HG02981 (cell line): ENCODE results near the gene GGCX.
A peak's percentile ranks its signal among the peaks of the same experiment; 100 is the strongest.
"Not testable (repeated sequence)": the region's sequence is repeated elsewhere in the genome, so short reads cannot be mapped to it uniquely, and the experiment has no call there.

ENCODE experiments used
- ATAC-seq: cut with Tn5 transposase; IDR thresholded peaks from one replicate; pipeline ENCODE4 v1.9.1; 2021; ENCODE audit warnings: mild to moderate bottlenecking, moderate library complexity; ENCODE audit not compliant: unreplicated experiment

GGCX gene

DNA sequence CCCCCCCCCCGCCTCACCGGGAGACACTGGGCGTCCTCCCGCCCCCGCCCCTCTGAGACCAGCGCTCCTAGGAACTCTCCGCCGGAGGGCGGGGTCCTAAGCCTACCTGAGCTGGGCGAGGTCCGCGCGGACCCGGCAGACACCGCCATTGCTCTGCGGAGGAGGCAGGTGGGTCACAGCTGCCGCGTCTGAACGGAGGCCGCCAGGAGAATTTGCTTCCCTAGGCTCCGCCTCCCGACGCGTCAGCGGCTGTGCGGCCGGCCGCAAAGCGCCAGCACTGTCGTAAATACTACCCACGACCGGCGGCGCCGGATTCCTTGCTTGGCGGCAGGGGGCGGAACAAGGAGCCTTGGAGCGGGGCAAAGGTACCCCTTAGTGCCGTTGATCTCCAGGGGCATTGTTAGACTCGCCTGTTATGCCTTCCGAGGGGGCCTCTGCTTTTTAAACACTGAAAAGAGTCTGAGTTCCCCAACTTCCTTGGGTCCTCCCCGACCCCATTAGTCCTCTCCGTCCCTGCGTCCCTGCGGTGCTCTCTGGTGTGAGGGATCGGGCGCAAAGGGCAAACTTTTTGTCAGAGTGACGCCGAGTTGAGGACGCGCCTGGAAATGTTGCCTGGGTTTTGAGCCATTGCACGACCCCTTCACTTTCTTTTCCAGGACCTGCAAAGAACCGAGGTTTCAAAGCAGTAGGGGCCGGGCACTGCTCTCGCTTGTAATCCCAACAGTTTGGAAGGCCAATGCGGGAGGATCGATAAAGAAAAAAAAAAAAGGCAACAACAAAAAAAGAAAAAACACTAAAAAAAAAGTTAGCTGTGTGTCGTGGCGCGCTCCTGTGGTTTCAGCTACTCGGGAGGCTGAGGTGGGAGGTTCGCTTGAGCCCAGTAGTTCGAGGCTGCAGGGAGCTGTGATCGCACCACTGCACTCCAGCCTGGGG, at the start of gene GGCX:
Gene GGCX, minus strand, starts transcription at position 214 of the 933 bp plus-strand sequence. Its CDS starts 65 bp downstream, at position 149.
- peak; percentile 92 for ATAC-seq

DNA sequence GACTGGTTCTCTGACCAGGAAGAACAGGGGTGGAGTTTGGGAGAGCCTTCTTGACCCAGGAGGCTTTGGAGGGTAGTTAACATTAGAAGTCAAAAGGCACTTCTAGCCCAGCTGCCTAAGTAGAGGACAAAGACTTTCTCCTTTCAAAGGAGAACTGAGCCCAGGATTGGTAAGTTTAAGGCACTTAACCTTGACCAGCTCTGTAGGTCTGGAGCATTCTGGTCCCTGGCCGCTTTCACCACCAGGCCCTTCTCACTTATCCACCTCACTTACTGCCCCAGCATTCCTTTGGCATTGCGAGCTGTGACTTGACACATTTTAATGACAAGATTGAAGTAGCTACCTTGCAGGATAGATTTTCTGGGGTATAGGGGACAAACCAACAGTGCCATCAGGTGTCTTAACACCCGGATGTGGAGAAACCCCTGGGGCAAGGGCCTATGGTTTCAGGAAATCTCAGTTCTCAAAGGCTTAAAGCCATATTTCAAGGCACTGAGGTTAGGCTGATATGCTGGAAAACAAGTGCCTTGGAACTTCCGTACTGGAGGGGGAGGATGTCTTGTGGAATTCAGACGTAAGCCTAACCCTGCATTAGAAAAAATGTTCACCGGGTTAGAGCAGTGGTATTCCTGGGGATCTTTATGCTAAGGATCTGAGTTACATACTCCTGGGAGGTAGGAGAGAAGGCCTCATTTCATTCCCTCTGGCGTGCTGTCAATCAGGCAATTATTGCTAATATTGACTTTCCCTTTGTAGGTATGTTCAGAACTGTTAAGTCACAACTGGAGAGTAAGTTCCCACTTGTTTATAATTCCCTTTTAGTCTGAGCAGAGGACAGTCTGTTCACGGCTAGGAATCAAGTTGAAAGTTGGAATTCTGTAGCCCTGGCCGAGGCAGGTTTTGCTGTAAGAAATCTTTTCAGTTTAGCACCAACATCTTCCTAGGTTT, 46.2 kb upstream of the GGCX start:
- ATAC-seq = no peak

DNA sequence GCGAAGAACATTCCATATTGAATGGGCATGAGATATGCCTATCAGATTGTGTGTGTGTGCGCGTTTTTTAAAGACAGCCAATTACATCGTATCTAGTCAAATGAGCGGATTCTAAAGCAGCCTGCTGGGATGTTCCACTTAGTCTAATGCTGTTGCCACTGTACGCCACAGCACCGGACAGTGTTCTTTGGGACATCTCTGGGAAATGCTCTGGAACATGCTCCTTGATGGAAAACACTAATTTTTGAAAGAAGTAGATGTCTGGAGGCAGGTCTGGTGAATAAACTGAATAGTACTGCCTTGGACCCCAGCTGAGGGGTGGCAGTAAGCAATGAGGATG, 44.8 kb upstream of the GGCX start:
- ATAC-seq = no peak

DNA sequence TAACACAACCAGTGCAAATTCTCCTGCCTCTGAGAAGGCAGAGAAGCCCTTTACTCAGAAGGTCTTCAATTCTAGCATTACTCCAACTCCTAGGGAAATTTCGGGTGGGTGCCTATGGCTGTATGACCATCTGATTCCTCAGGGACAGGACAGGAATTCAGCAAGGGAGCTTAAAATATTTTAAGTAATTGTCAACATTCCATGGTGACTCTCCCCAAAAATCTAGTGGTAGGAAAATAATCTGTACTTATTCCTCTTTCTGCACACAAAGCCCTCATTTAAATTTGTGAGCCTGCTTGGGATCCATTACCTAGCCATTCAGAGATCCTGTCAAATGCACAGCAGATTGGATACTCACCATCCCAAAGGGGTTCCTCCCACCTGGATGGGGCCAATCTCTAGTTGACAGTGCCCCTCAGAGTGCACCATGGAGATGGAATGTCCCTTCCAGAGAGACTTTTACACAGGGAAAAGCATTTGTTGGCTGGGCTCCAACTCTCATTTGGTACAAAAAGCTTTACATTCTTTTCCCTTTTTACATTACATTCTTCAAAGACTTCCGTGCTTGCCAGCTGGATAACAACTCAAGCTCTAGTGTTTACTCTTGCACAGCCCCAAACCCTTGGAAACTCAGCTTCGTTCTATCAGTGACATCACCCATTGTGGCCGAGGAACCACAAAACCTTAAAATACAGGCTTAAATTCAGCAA, 44.3 kb upstream of the GGCX start:
- no peak for ATAC-seq

DNA sequence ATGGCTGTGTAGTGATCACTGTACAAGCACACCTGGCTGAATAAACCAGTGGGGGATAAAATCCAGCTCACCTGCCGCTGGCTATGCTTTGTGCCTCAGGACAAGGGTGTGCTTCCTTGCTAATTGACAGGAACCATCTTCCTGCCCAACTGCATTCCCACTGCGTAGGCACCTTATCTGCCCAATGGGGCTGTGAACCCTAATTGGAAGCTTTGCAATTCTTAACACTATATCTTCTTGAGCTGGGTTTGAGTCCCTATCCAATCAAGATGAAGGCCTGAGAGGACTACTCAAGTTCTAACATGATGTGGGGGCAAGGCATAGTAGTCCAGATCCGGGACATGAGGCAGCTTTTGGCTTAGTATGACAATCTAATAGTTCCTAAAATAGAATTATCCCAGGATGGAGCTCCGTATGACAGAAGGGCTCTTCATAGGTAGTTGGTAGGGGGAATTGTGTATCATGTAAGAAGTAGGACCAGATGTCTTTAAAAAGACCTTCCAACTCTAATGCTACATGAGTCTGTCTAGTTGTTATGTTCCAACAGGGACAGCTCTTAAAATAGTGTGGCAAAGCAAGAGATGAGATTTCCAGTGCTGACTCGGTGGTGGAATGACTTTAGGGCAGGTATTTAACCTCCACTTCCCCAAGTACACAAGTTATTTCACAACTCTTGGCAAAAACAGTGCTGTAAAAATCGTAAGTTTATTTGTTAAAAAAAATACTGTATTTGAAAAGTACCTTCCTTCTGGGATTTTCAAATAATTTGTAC, 43.5 kb upstream of the GGCX start:
- ATAC-seq = no peak

DNA sequence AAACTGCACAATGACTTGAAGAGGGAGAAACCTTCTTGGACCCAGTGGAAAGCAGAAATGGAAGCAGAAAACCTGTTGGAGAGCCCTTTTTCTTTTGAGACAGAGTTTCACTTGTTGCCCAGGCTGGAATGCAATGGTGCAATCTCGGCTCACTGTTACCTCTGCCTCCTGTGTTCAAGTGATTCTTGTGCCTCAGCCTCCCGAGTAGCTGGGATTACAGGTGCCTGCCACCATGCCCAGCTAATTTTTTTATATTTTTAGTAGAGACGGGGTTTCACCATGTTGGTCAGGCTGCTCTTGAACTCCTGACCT, 42.8 kb upstream of the GGCX start:
- ATAC-seq = not testable (repeated sequence)

DNA sequence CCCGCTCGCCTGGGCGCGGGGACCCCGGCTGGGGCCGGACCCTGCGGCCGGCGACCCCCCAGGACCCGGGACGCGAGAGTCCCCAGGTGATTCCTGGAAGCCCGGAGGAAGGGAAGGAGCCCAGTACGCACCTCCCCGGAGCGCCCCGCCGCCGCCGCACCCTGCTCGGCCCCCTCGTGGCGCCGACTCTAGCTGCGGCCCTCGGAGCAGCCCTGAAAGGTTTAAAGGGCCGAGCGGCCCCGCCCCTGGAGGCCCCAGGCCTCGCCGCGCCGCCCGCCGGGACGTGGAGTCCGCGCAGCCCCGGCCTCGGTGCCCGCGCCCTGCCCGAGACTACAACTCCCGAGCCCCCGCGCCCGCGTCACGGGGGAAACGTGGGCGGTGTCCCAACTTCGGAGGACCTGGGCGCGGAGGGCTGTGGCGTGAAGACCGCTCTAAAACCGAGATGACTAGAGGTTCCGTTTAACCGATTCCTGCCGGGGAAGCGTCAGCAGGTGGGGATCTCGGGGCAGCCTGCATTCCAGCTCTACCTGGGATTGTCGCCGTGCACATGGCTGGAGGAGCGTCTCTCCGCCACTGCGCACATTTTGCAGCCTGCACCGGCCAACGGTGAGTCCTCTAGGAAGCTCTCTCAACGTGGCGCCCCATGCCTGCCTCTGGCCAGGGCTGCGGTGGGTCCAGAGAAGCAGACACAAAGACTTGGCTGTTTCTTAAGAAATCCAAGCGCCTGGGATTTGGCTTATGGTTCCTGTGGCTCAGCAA, 41.4 kb upstream of the GGCX start, which contains the start of gene TMEM150A:
Gene TMEM150A, minus strand, starts transcription at position 223 of the 759 bp plus-strand sequence. CDS start 750 bp downstream, outside the sequence.
- ATAC-seq = peak; percentile 96

DNA sequence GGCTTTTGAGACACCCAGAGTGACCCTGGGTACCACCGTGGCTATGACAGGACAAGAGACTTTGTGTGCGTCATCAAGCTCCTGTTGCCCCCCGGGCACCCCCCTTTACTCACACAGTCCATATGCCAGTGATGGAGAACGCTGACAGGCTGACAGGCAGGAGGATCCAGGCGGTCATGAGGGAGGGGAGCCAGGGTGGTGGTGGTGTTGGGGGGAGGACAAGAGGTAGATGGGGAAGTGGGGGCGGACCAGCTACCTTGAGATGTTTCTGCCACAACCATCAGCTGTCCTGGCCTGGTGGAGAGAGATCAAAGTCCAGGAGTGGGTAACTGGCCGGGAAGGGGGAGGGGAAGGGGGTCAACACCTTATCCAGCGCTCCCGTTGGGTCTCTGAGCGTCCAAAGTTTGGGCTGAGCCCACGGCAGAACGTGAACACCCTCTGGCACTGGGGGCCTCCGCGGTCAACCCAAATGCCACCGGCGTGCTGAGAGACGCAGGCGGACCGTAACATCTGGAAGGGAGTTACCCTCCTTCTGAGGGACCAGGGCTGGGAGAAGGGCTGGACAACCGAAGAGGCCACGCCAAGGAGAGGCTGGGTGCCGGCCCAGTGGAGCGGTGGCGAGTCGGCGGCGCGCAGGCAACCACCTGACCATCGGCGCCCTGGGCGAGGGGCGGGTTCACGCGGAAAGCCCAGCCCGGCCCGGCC, 40.6 kb upstream of the GGCX start:
- ATAC-seq = peak; percentile 27

DNA sequence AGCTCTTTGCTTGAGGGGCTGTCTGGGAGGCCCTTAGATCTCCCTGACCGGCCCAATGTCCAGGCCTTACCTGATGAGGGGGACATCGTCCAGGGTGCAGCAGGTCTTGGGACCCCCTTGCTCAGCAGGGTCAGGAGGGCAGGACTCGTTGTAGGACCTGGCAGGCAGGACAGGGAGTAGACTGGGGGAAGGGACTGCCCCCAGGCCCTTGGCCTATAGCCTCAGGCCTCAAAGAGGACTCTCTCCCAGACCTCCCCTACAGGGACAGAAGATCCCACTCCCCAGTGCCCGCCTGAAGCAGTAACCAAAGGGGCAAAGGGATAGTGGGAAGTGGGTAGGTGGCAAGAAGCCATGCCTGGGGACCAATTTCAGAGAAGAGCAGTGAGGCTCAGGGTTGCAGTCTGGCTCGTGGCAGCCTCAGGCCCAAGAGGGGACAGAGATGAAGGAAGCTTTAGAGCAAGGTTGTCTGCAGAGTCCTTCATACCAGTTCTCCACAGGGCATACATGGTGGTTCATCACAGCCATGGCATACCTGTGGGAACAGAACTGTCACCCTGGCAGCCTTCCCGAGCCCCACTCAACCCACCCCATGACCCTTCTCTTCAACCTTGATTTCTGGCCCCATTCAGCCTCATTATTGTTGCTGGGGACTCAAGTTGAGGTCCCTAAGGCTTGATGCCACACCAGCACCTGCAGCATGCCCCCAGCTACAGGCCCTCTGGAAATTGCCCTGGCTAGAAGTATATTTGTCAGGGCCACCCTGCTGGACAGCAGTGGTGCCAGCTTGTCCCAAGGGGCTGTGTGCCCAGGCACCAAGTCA, 39.9 kb upstream of the GGCX start:
- ATAC-seq = no peak

DNA sequence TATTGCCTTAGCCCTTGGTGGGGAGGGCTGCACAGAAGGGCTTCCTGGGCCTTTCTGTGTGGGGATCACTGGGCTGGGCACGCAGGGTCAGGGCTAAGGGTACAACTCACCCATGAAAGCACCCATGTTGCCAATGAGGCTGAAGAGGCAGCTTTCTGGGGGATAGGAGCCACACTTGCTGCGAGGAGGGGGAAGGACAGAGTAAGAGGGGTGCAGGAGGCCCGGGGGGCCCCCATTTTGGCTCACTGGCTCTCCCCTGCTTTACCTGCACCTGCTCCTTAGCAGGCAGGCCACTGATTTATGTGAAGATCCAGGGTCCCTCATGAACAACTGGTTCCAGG, 38.9 kb upstream of the GGCX start:
- ATAC-seq = no peak

DNA sequence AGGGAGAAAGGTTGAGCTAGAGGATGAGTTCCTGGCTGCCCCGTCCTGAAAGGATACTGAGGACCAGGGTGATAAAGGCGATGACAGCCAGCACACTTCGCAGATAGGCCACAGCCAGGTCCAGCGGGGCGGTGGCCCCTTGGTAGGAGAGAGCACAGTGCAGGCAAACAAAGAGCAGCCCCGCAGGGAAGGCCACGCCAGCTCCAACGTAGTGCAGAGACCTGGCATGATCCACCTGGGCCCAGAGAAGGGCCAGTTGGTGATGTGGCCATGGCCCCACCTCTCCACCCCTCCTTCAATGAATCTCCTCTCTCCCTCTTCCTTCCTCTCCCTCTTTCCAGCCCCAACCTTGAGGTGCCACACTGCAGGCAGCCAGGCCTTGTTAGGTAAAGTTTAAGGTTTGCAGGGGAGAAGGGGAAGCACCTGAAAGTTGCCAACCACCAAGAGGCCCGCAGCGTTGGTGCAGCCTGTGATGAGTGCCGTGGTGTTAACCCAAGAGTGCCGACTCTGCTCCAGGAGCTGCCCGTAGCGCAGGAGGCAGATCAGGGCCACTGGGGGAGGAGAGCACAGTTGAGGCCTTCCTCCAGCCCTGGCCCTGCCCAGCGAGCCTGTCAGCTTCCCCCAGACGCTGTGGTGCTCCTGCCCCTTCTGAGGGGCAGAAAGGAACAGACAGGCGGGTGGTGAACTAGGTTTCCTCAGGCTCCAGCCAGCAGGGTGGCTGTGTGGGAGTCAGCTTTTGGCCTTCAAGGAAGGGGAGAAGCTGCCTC, 38.4 kb upstream of the GGCX start:
- ATAC-seq = no peak

DNA sequence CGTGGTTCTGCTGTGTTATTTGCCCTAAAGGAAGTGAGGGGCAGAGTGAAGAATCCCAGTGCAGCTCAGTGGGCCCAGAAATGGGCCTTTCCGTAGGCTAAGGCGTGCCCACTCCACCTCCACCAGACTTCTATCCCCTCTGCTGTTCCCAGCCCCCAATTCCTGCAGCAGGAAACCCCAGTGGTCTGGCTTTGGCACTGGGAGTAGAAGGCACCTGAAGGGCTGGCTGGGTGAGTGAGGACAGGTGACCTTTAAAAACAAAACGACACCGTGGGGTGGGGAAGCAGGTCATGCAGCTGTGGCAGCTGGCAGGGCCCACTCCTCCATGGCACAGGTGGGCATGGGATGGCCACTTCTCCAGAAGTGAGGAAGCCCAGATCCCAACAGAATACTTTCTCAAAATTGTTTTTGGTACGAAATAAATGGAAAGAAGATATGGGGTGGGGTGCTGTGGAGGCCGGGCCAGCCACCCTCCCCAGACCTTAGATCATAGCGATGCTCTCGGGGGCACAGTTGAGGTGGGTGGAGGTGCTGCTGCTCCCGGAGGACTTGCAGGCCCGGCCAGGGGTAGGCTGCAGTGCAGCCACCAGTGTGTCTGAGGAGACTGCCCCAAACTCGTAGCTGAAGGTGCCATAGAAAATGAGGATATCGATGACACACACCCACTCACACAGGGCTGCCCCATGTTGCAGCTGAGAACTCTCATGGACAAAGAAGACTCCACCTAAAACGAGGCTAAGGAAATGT, 37.5 kb upstream of the GGCX start:
- no peak for ATAC-seq

DNA sequence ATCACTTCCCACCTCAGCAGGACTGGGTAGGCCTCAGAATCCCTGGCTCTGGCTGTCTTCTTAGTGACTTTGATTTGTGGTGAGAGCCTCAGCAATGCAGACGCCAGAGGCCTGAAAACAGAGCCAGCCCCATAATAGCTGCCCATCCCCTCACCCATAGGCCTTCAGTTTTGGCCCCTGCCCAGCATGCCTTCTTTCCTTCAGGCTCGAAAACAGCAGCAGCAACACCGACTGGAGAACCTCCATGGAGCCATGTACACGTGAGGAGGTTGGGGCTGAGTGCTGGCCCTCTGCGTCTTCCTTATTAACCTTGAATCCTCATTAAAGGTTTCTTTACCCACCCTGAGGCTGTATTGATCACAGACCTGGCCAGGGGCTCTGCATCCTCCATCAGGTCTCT, 35.9 kb upstream of the GGCX start:
- ATAC-seq = no peak

DNA sequence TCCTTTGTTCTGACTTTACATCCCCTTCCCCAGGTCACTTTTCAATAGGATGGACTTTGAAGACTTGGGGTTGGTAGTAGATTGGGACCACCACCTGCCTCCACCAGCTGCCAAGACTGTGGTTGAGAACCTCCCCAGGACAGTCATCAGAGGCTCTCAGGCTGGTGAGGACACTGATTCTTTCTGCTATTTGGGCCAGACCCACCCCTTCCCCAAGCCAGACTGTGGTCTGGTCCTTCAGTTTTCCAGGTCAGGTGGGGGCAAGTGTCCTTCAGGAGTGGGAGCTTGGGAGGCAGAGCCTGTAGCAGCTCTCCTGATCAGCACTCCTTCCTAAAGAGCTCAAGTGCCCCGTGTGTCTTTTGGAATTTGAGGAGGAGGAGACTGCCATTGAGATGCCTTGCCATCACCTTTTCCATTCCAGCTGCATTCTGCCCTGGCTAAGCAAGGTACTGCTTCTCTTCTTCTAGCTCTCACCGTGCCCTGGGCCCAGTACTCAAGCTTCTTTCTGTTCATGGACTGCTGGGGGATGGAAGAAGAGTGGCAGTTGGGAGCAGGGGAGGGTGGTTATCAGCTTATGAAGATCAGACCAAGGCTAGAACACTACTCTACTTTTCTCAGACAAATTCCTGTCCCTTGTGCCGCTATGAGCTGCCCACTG, 35.3 kb upstream of the GGCX start:
- ATAC-seq = no peak

DNA sequence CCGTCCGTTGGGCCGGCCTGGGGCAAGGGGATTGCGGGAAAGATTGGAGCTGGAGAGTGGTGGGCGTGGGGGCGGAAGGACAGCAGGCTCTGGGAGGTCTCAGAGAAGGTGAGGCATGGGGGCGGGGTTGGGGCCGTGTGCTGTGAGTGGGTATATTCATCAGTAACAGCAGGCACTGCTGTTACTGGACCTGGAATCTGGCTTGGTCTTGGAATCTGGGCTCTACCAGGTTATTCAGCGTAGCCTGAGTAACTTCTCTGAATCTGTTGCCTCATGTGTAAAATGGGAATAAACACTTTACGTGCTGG, 34.7 kb upstream of the GGCX start:
- no peak for ATAC-seq

DNA sequence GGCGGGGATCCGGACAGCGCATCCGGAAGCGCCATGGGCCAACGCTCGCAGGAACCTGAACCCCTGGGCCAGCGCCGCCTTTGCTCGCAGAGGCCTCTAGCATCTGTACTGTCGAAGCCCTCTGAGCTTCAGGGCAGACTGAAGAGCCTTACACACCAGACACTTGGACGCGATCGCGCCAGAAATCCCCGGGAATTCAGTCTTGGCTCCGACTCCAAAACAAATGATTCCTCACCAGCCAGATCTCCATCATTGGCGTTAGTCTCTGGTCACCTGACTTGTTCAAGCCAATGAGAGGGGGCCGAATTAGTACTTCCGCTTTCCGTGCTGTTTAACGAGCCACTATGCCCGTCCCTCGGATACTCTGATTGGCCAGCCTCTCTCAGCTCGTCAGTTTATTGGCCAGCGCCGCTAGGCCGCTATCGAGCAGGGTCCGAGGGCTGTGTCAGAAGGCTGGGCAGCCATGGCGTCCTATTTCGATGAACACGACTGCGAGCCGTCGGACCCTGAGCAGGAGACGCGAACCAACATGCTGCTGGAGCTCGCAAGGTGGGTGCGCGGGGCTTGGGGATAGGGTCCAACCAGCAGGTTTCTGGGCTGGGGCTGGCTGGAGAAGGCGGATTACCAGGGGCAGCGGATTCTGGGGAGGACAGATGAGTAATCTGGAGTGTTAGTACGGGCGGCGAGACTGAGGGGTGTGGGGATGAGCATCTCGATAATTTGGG, 34.2 kb upstream of the GGCX start, which contains the start of gene RNF181:
Gene RNF181, plus strand, starts transcription at position 445 of the 725 bp plus-strand sequence. Its CDS starts 19 bp downstream, at position 464.
- ATAC-seq = peak; percentile 99
